Measurements from ENCODE around the gene RCBTB2.

The RCBTB2 gene

DNA sequence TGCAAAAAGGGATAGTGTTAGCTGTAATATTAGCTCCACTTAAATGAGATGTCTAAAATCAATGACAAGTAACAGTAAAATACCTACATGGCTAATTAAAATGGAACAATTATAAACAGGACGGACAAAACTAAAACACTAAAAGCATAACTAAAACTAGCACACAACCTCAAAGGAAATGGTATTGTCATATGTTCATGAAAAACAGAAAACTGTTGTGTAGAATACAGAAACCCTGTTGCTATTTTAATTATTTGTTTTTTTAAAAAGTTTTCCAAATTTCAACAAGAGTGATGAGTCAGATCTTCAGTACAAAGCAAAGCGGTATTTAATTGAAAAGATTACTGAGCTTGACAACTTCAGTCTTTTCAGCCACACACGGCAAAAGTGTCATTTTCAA, 4.2 kb downstream of the RCBTB2 start:
- DNase-seq: no peak

- DNase-seq: peak; percentile 14
These were observed 4.9 kb downstream of the RCBTB2 start for GRCh38 chr13:48527955-48528354.

DNA sequence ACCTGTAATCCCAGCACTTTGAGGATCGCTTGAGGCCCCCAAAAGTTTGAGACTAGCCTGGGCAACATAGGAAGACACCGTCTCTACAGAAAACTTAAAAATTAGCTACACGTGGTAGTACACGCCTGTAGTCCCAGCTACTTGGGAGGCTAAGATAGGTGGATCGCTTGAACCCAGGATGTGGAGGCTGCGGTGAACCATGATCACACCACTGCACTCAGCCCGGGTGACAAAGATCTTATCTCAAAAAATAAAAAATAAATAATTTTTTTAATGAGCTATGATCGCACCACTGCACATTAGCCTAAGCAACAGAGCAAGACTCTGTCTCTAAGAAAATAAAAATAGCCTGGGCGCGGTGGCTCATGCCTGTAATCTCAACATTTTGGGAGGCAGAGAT, 6.6 kb downstream of the RCBTB2 start:
- DNase-seq: no peak

- DNase-seq: no peak
These were observed 14.8 kb downstream of the RCBTB2 start for GRCh38 chr13:48518083-48518482.

DNA sequence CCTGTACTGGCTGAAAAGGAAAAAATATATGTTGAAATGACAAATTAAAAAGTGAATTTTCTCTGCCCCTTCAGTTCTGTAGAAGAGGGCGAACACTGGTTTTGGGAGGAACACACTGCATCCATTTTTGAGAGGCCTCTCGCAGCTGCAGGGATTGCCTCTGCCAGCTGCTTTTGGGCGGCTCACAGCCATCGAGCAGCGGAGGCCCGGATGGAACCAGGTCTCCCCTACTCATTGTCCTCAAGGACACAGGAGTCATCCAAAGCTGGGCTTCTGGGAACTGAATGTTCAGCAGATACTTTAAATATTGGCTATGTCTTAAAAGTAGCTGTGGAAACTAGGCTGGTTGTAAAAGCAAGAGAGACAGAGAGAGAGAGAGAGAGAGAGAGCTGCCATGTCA, 17.1 kb downstream of the RCBTB2 start:
- no peak for DNase-seq

DNA sequence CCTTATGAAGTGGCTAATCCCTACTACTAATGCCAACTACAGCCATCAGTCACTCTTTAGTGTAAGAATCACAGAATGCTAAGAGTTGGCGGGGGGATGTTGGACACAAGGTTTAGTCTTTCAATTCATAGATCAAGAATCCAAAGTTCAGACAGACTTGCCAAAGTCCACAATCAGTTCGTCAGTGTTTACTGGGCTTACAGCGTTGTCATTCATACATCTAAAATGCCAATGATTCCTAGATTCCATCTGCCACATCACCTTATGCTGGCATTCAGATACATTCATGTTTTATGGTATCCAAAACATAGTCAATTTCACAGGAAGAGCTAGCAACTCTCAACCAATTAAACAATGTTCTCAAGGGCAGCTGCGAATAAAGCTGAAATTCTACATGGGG, 18.1 kb downstream of the RCBTB2 start:
- no peak for DNase-seq

DNA sequence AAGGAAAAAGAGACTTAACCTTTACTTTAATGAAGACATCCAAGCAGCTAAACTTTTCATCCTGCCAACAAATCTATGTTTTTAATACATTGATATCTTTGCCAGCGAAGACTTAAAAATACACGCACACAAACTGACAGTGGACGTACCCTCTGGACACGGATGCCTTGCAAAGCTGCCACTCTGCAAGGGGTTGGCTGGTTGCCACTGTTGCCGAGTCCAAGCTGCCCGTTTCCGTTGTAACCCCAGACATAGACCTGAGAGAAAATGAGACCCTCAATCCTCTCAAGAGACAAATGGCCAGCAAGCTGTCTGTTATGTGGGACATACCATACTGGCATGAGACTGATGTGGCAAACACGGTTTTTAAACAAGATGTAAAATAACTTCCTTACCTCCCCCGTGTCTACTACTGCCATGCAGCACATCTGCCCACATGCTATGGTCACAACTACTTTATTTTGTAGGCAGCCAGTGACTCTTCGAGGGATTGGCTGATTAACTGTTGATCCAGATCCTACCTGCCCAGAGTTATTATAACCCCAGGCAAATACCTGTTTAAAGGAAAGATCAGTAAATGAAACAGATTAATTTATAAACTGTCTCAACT, 21.2 kb downstream of the RCBTB2 start:
- no peak for DNase-seq

DNA sequence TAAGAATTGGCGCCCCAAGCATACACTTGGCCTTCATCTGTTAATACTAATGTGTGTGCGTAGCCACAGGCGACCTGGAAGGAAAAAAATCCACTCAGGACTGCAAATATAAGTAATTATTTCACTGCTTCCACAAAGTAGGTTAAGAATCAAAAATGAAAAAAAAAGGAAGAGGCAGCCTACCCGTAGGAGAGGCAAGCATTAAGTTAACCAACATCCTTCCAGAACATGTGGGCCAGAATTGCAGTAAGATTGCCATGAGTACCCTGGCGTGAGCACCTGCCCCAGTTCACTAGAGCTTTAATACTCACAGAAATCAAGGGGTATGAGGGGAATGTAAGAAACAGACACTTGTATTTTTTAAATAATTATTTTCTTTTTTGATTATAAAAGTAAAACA, 22.2 kb downstream of the RCBTB2 start:
- DNase-seq: no peak

GRCh38 chr13:48508011-48508410, 24.9 kb downstream of the RCBTB2 start:
- no peak for DNase-seq

DNA sequence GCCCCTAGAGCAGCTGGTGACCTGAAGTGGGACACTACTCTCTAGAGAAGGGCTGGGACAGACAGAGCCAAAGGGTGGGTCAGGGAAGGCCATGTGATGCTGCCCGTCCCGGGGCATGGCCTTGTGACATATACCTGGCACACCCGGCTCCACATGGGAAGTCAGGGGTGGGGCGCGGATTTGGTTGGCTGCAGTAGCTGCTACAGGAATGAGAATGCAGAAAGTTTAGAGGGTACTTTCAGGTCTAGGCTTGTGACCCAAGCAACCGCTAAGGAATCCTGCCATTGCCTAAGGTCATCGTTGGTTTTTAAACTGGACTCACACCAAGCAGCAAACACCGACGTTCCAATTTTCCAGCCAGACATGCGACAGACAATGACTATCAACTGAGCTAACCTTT, 25.9 kb downstream of the RCBTB2 start:
- DNase-seq: no peak

DNA sequence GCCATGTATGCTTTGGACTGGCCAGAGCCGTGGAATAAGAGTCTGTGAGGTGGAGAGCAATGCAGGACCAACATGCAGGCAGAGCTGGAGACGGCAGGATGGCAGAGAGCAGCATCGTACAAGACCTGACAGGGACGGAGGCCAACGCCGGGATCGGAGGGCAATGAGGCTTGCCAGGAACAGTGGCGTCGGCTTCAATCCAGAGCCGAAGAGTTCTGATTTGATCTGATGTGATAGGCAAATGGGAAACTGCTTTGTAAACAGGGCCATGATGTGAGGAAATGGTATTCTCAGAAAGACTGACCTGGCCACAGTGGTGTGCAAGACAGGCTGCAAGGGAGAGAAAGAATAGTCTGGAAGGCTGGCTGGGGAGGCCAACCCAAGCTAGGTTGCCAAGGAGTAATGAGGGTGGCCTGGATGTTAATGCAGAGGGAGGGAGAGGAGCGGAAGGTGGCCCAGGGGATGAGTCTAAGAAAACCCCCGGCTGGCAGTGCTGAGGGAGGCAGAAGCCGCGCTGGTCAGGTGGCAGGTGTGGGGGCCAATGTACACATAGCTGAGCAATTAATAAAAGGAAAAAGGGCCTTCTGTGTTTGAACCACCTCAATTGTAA, 26.7 kb downstream of the RCBTB2 start:
- DNase-seq: no peak

GRCh38 chr13:48505597-48506091, 27.2 kb downstream of the RCBTB2 start:
- DNase-seq: no peak

DNA sequence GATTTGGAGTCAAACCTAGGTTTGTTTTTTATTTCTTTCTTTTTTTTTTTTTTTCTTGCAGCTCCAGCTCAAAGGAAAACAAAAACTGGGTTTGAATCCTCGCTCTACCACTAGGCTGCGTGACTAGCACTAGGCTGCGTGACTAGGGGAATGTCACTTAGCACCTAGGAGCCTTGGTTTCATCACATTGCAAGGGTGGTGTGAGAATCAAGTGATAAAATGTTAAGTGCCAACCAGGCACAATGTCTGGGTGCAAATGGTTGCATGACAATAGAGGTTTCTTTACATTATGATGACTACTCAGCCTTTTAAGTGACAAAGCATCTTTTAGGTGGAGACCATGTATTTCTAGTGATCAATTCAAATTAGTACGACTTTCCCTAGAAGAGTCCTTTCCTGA, 27.9 kb downstream of the RCBTB2 start:
- DNase-seq: no peak

DNA sequence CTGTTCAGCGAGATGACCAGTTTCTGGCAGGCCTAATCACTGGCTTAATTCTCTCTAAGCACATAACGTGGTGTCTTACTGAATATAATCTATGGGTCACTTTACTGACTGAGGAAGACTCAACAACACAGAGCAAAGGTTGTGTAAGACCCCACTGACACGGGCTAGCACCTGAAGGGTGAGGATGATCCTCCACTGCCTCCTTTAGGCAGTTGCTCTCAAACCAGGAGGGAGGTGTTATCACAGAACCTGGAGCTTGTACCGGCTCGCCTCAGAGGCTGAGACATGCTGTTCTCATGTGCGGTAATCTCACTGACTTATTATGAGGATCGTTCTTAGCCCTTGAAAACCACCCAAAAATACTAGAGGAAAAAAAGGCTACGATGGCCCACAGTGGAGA, 28.3 kb downstream of the RCBTB2 start:
- DNase-seq: no peak

DNA sequence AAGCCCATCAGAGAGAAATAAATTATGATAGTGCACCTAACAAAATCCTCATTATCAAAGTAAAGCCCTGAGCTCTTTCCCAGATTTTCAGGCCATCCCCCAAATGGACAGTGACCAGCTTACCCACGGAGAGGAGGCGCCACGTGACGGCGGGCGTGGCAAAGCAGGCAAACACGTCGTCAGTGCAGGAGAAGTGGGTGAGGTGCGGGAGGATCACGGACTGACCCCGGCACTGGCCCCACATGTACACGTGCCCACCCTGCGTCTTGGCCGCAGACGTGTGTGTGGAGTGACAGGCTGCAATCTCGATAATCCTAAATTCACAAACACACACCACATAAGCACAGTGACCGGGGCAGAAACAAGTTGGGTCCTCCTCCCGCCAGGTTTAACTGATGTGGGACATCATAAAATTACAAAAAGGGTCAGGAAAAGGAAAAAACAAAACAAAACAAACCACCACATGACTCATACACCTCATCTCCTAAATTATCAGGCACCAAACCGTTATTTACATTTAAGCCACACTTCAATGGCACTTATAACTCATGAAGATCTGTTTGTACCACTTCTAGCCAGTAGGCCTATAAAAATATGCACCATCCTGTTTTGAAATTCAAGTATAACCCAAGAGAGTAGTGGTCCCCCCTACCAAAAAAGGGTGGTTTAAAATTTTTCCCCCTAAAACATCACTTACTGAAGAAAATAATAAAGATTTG, 30.1 kb downstream of the RCBTB2 start:
- no peak for DNase-seq

DNA sequence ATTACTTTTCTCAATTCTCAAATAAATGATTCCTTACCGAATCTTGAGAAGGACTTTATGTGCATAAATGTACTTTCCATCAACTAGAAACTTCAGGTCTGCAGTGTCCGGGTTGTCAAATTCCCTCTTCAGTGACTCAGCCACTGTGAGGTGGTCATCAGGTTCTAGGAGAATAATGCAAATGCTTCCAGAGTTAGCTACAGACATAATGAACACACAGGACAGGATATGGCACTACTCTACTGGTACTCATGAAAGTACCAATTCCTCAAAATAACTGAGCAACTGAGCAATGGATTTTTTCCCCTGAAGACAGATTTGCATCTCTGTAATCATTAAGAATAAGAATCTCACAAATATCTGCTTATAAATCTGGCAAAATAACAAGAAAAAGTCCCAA, 31.2 kb downstream of the RCBTB2 start:
- no peak for DNase-seq

- peak; percentile 51 for DNase-seq
These were observed 32.2 kb downstream of the RCBTB2 start for GRCh38 chr13:48500652-48501197.

DNA sequence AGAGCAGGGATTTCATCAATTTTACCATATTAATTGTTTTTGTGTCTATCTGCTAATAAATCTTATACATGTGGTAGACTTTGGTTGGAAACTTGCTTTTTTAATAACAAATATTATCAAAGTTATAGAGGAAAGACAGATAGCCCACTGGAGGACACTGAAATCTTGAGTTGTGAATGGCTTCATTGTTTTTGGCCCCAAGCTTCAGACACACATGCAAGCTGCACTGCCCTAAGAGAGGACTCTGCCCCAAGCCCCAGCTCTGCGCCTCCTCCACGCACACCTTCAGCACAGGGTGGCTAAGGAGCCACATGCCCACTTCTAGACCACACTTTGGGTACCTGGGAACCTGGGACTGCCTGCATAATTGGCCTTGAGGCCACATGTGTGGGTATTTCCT, 35.2 kb downstream of the RCBTB2 start:
- no peak for DNase-seq

- DNase-seq: no peak
These were observed 36.4 kb downstream of the RCBTB2 start for GRCh38 chr13:48496271-48497161.

DNA sequence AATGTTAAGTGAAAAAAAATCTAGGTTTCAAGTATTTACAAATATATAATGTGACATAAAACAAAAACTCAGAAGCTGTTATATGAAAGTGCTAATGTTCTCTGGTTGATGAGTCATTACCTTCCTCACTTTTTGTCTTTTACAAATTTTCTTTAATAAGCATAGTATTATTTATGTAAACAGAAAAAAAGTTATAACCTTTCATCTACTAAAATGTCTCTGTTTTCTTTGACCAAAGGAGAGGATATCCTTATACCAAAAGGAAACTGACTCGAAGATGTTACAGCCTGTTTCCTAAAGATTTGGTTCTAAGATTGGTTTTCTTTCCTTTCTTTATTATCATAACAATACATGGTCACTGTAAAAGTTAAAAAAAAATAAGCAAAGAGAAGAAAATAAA, 38.0 kb downstream of the RCBTB2 start:
- DNase-seq: no peak

- no peak for DNase-seq
These were observed 39.0 kb downstream of the RCBTB2 start for GRCh38 chr13:48493851-48494250.

GRCh38 chr13:48493066-48493765, 39.7 kb downstream of the RCBTB2 start:
- DNase-seq: no peak

Data from DMS53 (cell line).